ENCODE data around the gene SLC6A1.

SLC6A1 gene

DNA sequence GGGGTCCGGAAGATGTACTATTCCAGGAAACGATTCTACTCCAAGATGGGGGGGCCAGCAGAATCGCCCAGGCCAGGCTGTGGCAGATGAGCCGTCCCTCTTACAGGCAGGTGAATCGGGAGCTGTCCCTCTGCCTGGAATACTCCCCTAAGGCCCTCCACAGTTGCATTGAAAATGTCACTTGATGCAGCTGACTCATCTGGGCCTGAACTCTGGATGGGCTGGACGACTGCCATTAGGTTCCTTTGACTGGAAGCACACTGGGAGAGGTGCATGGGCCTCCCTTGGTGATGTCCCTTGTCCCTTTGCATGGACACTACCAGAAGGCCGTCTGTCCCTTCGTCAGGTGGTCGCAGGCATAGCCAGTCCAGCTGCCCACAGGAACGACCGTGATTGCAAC, 92.1 kb downstream of the SLC6A1 start:
- Histone ChIP-seq H3K9me3 (ENCODE audit: control insufficient read depth, low read length) (no peaks in the 10 kb centered on the region), H3K4me1 (ENCODE audit: control insufficient read depth, insufficient read depth, low read length, poor library complexity, severe bottlenecking) (peaks cover 2% of the 10 kb centered on the region), H3K27ac (ENCODE audit: low read depth, low read length, severe bottlenecking) (no peak overlapping the region), H3K4me3 (ENCODE audit: extremely low read depth, insufficient read depth, low read length, poor library complexity, severe bottlenecking) (no peak overlapping the region), H3K36me3 (ENCODE audit: control insufficient read depth, insufficient read depth, low read length) (no peaks in the 10 kb centered on the region)
- whole genome bisulfite sequencing, 2 experiments (ENCODE audit: insufficient coverage in 2 of 2), result 89 to 94% methylated on average over 7 of the region's 11 CpGs

DNA sequence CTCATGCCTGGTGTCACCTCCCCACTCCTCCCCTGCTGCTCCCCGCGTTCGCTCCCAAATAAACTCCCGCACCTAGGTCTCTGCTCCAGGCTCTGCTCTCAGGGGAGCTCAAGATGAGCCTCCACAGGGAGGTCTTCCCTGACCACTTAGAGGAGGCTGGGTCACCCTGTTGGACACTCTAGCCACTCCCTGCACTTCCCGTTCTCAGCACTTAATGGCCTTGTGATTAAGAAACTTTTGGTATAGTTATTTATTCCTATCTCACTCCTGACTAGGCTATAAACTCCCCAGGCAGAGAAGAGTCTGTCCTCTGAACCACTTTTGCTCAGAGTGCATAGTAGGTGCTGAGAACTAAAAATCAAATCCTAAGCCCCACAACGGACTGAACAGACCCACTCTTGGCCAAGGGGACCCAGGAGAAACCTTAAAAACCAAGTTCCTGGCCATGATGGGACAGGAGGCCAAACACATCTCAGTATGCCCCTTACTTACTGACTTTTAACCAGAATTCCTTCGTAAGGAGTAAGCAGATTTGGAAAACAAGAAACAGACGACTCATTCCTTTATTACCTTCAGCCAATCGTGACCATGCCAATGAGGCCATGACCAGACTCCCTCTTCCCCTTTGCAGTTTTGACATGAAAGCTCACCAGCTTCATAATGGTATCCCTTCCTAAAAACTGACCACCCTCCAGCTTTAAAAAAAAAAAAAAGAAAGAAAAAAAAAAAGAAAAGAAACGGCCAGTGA, 92.7 kb downstream of the SLC6A1 start:
- whole genome bisulfite sequencing, 2 experiments (ENCODE audit: insufficient coverage in 2 of 2), result 84 to 90% methylated on average over 4 to 7 of the region's 10 CpGs
- peaks cover 2% of the 10 kb centered on the region for H3K4me1 ChIP-seq (ENCODE audit: control insufficient read depth, insufficient read depth, low read length, poor library complexity, severe bottlenecking)
- no peaks in the 10 kb centered on the region for H3K9me3 ChIP-seq (ENCODE audit: control insufficient read depth, low read length)

DNA sequence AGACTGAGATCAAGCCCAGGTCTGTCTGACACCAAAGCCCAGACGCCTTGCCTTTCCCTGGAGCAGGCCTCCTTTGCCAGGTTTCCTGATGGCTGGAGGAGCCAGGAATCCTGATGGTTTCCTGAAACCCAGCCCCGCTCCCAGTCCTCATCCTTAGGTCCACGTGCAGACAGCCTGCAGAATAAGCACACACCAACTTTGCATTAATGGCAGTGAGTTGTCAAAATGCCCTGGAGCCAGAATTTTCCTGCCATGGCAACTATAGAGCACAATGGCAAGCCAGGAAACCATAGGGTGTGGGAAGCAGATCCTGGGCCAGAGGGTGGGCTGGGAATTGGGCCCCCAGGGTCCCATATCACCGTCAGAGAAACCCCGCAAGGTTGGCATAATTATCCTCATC, 94.3 kb downstream of the SLC6A1 start:
- Histone ChIP-seq H3K4me1 (ENCODE audit: control insufficient read depth, insufficient read depth, low read length, poor library complexity, severe bottlenecking) (peaks cover 8% of the 10 kb centered on the region), H3K36me3 (ENCODE audit: control insufficient read depth, insufficient read depth, low read length) (no peaks in the 10 kb centered on the region), H3K4me3 (ENCODE audit: extremely low read depth, insufficient read depth, low read length, poor library complexity, severe bottlenecking) (no peak overlapping the region), H3K27ac (ENCODE audit: low read depth, low read length, severe bottlenecking) (no peak overlapping the region), H3K9me3 (ENCODE audit: control insufficient read depth, low read length) (no peaks in the 10 kb centered on the region)
- WGBS, 2 experiments (ENCODE audit: insufficient coverage in 2 of 2), result 93 to 95% methylated on average over 2 to 4 of the region's 5 CpGs

More for the DNA sequence above, 92.7 kb downstream of the SLC6A1 start:
- H3K4me3 ChIP-seq (ENCODE audit: extremely low read depth, insufficient read depth, low read length, poor library complexity, severe bottlenecking), result no peak overlapping the region
- no peaks in the 10 kb centered on the region for H3K36me3 ChIP-seq (ENCODE audit: control insufficient read depth, insufficient read depth, low read length)
- no peak overlapping the region for H3K27ac ChIP-seq (ENCODE audit: low read depth, low read length, severe bottlenecking)

DNA sequence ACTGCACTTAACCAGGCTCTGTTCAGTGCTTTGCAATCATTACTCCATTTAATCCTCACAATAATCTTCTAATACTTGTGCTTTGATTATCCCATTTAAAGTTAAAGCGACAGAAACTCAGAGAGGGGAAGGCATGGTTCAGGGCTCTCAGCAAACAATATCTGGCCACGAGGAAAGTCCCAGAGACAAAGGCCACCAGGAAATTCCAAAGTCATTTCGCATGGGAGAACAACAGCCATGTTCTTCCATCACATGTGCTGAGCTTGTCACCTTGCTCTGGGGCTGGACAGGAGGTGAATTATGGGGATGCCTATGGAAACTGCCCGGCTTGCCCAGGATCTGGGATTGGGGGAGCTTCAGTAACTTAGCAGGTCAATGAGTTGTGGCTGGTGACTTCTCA, 95.5 kb downstream of the SLC6A1 start:
- H3K36me3 ChIP-seq (ENCODE audit: control insufficient read depth, insufficient read depth, low read length), result no peaks in the 10 kb centered on the region
- no peaks in the 10 kb centered on the region for H3K9me3 ChIP-seq (ENCODE audit: control insufficient read depth, low read length)
- H3K4me1 ChIP-seq (ENCODE audit: control insufficient read depth, insufficient read depth, low read length, poor library complexity, severe bottlenecking), result peaks cover 8% of the 10 kb centered on the region
- 94 to 95% methylated on average over 4 of the region's 4 CpGs for WGBS, 2 experiments (ENCODE audit: insufficient coverage in 2 of 2)
- no peak overlapping the region for H3K27ac ChIP-seq (ENCODE audit: low read depth, low read length, severe bottlenecking)
- H3K4me3 ChIP-seq (ENCODE audit: extremely low read depth, insufficient read depth, low read length, poor library complexity, severe bottlenecking), result no peak overlapping the region

DNA sequence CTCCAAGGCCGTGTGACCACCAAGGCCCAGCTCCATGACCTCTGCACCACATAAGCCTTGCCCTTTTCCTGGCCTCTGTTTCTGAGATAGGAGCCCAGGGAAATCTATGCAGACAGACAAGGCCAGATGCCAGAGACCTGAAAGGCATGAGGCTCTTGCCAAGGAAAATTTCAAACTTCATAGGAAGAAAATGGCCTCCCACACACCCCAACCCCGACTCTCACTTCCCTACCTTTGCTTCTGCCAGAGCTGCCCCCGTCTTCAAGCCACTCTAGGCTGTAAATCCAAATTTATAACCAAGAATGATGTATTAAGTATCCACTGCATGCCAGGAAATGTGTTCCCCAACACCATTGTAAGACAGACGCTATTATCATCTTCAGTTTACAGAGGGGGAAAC, 96.3 kb downstream of the SLC6A1 start:
- Histone ChIP-seq H3K4me3 (ENCODE audit: extremely low read depth, insufficient read depth, low read length, poor library complexity, severe bottlenecking) (no peak overlapping the region), H3K27ac (ENCODE audit: low read depth, low read length, severe bottlenecking) (no peak overlapping the region), H3K4me1 (ENCODE audit: control insufficient read depth, insufficient read depth, low read length, poor library complexity, severe bottlenecking) (peaks cover 8% of the 10 kb centered on the region), H3K9me3 (ENCODE audit: control insufficient read depth, low read length) (no peaks in the 10 kb centered on the region), H3K36me3 (ENCODE audit: control insufficient read depth, insufficient read depth, low read length) (no peaks in the 10 kb centered on the region)
- 90 to 98% methylated on average over 2 to 4 of the region's 4 CpGs for WGBS, 2 experiments (ENCODE audit: insufficient coverage in 2 of 2)
